ENCODE results near the gene ITGB1.
"Not testable (repeated sequence)": the region's sequence is repeated elsewhere in the genome, so short reads cannot be mapped to it uniquely, and the experiment has no call there.

- TF ChIP-seq POLR2A (IDR thresholded peaks at IDR 0.05; ENCODE audit: control extremely low read depth in 1 of 2, low read depth in 2 of 2, low read length in 2 of 2); TAF1 (IDR thresholded peaks at IDR 0.05; ENCODE audit: low read depth, low read length); RNF2 (IDR thresholded peaks at IDR 0.05; ENCODE audit: borderline replicate concordance, low read depth, low read length, missing control alignments, poor library complexity, severe bottlenecking); CEBPB (IDR thresholded peaks at IDR 0.05; ENCODE audit: low read depth, low read length); EZH2 (IDR thresholded peaks at IDR 0.05; ENCODE audit: low read depth, low read length, severe bottlenecking); CHD1 (IDR thresholded peaks at IDR 0.05; ENCODE audit: low read depth, low read length); RAD21 (IDR thresholded peaks at IDR 0.05 in 1 of 2, conservative IDR thresholded peaks at IDR 0.05 in 1 of 2; ENCODE audit: low read depth in 2 of 2, low read length in 2 of 2); YY1 (IDR thresholded peaks at IDR 0.05; ENCODE audit: low read depth, low read length); SP1 (IDR thresholded peaks at IDR 0.05; ENCODE audit: low read depth, low read length); EP300 (IDR thresholded peaks at IDR 0.05; ENCODE audit: borderline replicate concordance in 1 of 2, low read depth in 2 of 2, low read length in 2 of 2); TEAD4 (IDR thresholded peaks at IDR 0.05; ENCODE audit: low read depth, low read length); POLR2AphosphoS5 (IDR thresholded peaks at IDR 0.05; ENCODE audit: low read depth, low read length); KDM1A (IDR thresholded peaks at IDR 0.05; ENCODE audit: borderline replicate concordance, low read length): not testable (repeated sequence)
- TF ChIP-seq, protein P1, sequence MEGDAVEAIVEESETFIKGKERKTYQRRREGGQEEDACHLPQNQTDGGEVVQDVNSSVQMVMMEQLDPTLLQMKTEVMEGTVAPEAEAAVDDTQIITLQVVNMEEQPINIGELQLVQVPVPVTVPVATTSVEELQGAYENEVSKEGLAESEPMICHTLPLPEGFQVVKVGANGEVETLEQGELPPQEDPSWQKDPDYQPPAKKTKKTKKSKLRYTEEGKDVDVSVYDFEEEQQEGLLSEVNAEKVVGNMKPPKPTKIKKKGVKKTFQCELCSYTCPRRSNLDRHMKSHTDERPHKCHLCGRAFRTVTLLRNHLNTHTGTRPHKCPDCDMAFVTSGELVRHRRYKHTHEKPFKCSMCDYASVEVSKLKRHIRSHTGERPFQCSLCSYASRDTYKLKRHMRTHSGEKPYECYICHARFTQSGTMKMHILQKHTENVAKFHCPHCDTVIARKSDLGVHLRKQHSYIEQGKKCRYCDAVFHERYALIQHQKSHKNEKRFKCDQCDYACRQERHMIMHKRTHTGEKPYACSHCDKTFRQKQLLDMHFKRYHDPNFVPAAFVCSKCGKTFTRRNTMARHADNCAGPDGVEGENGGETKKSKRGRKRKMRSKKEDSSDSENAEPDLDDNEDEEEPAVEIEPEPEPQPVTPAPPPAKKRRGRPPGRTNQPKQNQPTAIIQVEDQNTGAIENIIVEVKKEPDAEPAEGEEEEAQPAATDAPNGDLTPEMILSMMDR (IDR thresholded peaks at IDR 0.05; ENCODE audit: control extremely low read depth in 1 of 3, insufficient read depth in 1 of 3, low read depth in 1 of 3, low read length in 3 of 3) = not testable (repeated sequence)
These were observed 20.1 kb upstream of the ITGB1 start for GRCh38 chr10:32977846-32978809.

Measured in H1 (cell line).